Measurements from ENCODE around the gene HIVEP2. TPM values are rescaled to one million over a fixed set of nuclear protein-coding genes. Genes with fewer than 3 reads are reported as not detected.

Gene HIVEP2
- polyA plus RNA-seq, 2 of the 4 experiments (the other 2 are of a cell fraction), result 2.2 to 2.6 TPM

DNA sequence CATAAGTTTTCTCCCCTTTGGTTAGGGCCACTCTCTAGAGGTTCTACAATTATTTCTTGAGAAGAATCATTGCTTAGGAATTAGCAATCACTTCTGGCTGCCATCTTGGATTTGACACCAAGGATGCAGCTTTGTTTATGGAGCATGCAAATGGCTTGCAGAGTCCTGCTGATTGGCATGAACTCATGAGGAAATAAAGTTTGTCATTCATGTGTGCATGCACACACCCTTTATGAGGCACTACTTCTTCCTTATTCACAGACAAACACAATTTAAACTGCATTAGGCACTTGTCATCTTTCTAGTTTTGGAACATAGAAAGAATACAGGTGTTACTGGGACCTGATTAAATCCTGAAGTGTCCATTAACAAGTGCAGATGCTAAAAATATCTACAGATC is 42.5 kb upstream of the HIVEP2 start:
- POLR2A ChIA-PET, result no interaction called here
- Histone ChIP-seq H3K27ac (no peak overlapping the region), H3K4me1 (no peaks in the 10 kb centered on the region), H3K9me3 (no peaks in the 10 kb centered on the region; the same call in 2 of the 3 replicates), H3K4me3 (no peak overlapping the region), H3K4me2 (no peak overlapping the region)
- FAIRE-seq (no peak), DNase-seq (ENCODE audit: low read depth in 1 of 2, low spot score in 1 of 2) (no peak), ATAC-seq (no peak)
- CTCF ChIA-PET, result interaction anchor here (1.1 kb wide), 1 partner anchor 13 kb away, joined by 3 read pairs; no protein-coding TSS in a partner anchor
- no peak for TF ChIP-seq HMGXB4 (CRISPR knock-in tag; IDR thresholded peaks at IDR 0.05; ENCODE audit: borderline replicate concordance)
- TF ChIP-seq FOXS1 (CRISPR knock-in tag; IDR thresholded peaks at IDR 0.05), result no peak
- TF ChIP-seq GATA3 (IDR thresholded peaks at IDR 0.05; ENCODE audit: borderline replicate concordance), result no peak
- TF ChIP-seq CBX2 (IDR thresholded peaks at IDR 0.05; ENCODE audit: borderline replicate concordance, low read depth), result no peak
- TF ChIP-seq ZNF302 (CRISPR knock-in tag; IDR thresholded peaks at IDR 0.05), result no peak

DNA sequence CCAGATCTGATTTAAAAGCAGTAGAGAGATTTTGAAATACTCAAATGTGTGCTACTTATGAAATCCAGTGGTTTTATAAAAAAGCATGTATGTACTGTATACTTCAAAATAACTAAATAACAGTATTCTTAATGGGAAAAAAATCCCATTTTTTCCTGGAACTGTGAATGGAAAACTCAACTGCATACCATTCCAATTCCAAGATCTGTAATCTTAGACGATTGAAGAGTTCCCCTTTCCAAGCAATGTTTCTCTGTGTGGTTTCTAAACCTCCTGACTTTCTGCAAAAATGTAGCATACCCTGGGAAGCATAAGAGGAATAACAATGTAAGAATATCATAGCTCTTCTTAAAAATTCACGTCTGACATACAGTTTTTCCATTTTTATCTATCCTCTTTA is 40.3 kb upstream of the HIVEP2 start:
- POLR2A ChIA-PET, result no interaction called here
- 5% methylated on average over 2 of the region's 2 CpGs for WGBS (ENCODE audit: missing lambda C conversion rate)
- CTCF ChIA-PET, result no interaction called here
- ATAC-seq (no peak), FAIRE-seq (no peak), DNase-seq (ENCODE audit: low read depth in 1 of 2, low spot score in 1 of 2) (no peak)
- H3K4me3 ChIP-seq, result no peak overlapping the region
- no peak for TF ChIP-seq HES2 (IDR thresholded peaks at IDR 0.05)
- TF ChIP-seq FOXS1 (CRISPR knock-in tag; IDR thresholded peaks at IDR 0.05), result no peak
- no peak for TF ChIP-seq CTCF (IDR thresholded peaks at IDR 0.05)
- no peak for TF ChIP-seq HDAC2 (IDR thresholded peaks at IDR 0.05)
- TF ChIP-seq, protein P1, sequence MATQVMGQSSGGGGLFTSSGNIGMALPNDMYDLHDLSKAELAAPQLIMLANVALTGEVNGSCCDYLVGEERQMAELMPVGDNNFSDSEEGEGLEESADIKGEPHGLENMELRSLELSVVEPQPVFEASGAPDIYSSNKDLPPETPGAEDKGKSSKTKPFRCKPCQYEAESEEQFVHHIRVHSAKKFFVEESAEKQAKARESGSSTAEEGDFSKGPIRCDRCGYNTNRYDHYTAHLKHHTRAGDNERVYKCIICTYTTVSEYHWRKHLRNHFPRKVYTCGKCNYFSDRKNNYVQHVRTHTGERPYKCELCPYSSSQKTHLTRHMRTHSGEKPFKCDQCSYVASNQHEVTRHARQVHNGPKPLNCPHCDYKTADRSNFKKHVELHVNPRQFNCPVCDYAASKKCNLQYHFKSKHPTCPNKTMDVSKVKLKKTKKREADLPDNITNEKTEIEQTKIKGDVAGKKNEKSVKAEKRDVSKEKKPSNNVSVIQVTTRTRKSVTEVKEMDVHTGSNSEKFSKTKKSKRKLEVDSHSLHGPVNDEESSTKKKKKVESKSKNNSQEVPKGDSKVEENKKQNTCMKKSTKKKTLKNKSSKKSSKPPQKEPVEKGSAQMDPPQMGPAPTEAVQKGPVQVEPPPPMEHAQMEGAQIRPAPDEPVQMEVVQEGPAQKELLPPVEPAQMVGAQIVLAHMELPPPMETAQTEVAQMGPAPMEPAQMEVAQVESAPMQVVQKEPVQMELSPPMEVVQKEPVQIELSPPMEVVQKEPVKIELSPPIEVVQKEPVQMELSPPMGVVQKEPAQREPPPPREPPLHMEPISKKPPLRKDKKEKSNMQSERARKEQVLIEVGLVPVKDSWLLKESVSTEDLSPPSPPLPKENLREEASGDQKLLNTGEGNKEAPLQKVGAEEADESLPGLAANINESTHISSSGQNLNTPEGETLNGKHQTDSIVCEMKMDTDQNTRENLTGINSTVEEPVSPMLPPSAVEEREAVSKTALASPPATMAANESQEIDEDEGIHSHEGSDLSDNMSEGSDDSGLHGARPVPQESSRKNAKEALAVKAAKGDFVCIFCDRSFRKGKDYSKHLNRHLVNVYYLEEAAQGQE (IDR thresholded peaks at IDR 0.05), result no peak
- H3K9me3 ChIP-seq, result peaks cover 3% of the 10 kb centered on the region; the same call in 1 of the 3 replicates
- H3K4me2 ChIP-seq, result no peak overlapping the region
- H3K4me1 ChIP-seq, result no peaks in the 10 kb centered on the region
- no peak overlapping the region for H3K27ac ChIP-seq

DNA sequence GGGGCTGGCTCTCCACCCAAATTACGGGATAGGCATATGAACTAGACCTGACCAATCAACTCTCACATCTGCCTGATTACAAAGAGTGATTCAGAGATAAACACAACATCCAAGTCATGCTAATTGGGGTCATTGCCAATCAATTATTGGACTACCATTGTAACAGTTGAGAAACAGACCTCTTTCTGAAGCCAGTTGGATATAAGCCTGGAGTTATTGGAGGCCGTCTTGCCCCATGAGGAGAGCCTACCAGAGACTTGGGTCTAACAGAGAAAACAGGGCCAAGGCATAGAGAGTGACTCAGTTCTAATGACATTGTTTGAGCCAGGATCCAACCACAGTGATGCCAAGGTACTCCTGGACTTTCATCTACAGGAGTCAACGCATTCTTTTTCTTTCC is 39.4 kb upstream of the HIVEP2 start:
- TF ChIP-seq TP53 (CRISPR knock-in tag; IDR thresholded peaks at IDR 0.05) (no peak), USF2 (IDR thresholded peaks at IDR 0.05) (no peak), KDM5A (IDR thresholded peaks at IDR 0.05) (no peak), MAZ (IDR thresholded peaks at IDR 0.05; ENCODE audit: borderline replicate concordance, low read depth, low read length) (no peak), HOXB5 (CRISPR knock-in tag; IDR thresholded peaks at IDR 0.05) (no peak), KDM1A (IDR thresholded peaks at IDR 0.05; ENCODE audit: low read depth) (no peak)
- 45% methylated on average over 3 of the region's 3 CpGs for WGBS (ENCODE audit: missing lambda C conversion rate)
- POLR2A ChIA-PET, result no interaction called here
- ATAC-seq (no peak), FAIRE-seq (no peak), DNase-seq (ENCODE audit: low read depth in 1 of 2, low spot score in 1 of 2) (no peak)
- Histone ChIP-seq H3K4me1 (no peaks in the 10 kb centered on the region), H3K27ac (no peak overlapping the region), H3K4me2 (no peak overlapping the region), H3K4me3 (no peak overlapping the region), H3K9me3 (peaks cover 3% of the 10 kb centered on the region; the same call in 1 of the 3 replicates)
- CTCF ChIA-PET, result no interaction called here
